ENCODE measurements around the gene PCSK9. TPM values are rescaled to one million over a fixed set of nuclear protein-coding genes. Genes with fewer than 3 reads are reported as not detected.
A peak's percentile ranks its signal among the peaks of the same experiment; 100 is the strongest.
"Not testable (repeated sequence)": the region's sequence is repeated elsewhere in the genome, so short reads cannot be mapped to it uniquely, and the experiment has no call there.

Gene PCSK9
- total RNA-seq, 4 donors from 2014 or later: 0.25 to 1.2 (median 0.69) TPM

- 44 to 45% methylated on average over 15 of the region's 15 CpGs for WGBS, 2 donors
- TF ChIP-seq CTCF (IDR thresholded peaks at IDR 0.05) (peak in 2 of 3 donors; percentile 13 to 64), POLR2A (IDR thresholded peaks at IDR 0.05) (no peak)
- intact Hi-C loops (cut with DNase I; ENCODE audit: low total_unique reads): no loop called here
- peak; percentile 47 to 95 for DNase-seq (ENCODE audit: low spot score in 2 of 2)
- no peak overlapping the region for H3K4me3 ChIP-seq (ENCODE audit: low read depth, poor library complexity, severe bottlenecking)
These were observed 17.3 kb upstream of the PCSK9 start for GRCh38 chr1:55021942-55022546.

GRCh38 chr1:55024163-55024562 is 15.2 kb upstream of the PCSK9 start:
- DNase-seq (ENCODE audit: low spot score in 2 of 2); intact Hi-C loops (cut with DNase I; ENCODE audit: low total_unique reads); H3K4me3 ChIP-seq (ENCODE audit: low read depth, poor library complexity, severe bottlenecking): not testable (repeated sequence)
- WGBS, 2 donors: 78 to 84% methylated on average over 10 of the region's 10 CpGs

- intact Hi-C loops (cut with DNase I; ENCODE audit: low total_unique reads); DNase-seq (ENCODE audit: low spot score in 2 of 2); H3K4me3 ChIP-seq (ENCODE audit: low read depth, poor library complexity, severe bottlenecking): not testable (repeated sequence)
- 70 to 76% methylated on average over 3 of the region's 3 CpGs for WGBS, 2 donors
These were observed 12.7 kb upstream of the PCSK9 start for GRCh38 chr1:55026682-55027081.

- H3K4me3 ChIP-seq (ENCODE audit: low read depth, poor library complexity, severe bottlenecking); DNase-seq (ENCODE audit: low spot score in 2 of 2); intact Hi-C loops (cut with DNase I; ENCODE audit: low total_unique reads): not testable (repeated sequence)
- 97 to 99% methylated on average over 5 of the region's 5 CpGs for WGBS, 2 donors
These were observed 8.2 kb upstream of the PCSK9 start for GRCh38 chr1:55031098-55031497.

- intact Hi-C loops (cut with DNase I; ENCODE audit: low total_unique reads): no loop called here
- DNase-seq (ENCODE audit: low spot score in 2 of 2): no peak
- TF ChIP-seq CTCF (IDR thresholded peaks at IDR 0.05) (no peak), POLR2A (IDR thresholded peaks at IDR 0.05) (no peak)
- no peak overlapping the region for H3K4me3 ChIP-seq (ENCODE audit: low read depth, poor library complexity, severe bottlenecking)
- WGBS, 2 donors: 81 to 82% methylated on average over 7 of the region's 7 CpGs
These were observed 6.1 kb upstream of the PCSK9 start for GRCh38 chr1:55033265-55033614.

- TF ChIP-seq POLR2A (IDR thresholded peaks at IDR 0.05): no peak
- TF ChIP-seq CTCF (IDR thresholded peaks at IDR 0.05): no peak
- H3K4me3 ChIP-seq (ENCODE audit: low read depth, poor library complexity, severe bottlenecking): no peak overlapping the region
- DNase-seq (ENCODE audit: low spot score in 2 of 2): no peak
- intact Hi-C loops (cut with DNase I; ENCODE audit: low total_unique reads): no loop called here
- WGBS, 2 donors: 65 to 74% methylated on average over 6 of the region's 6 CpGs
These were observed 4.7 kb upstream of the PCSK9 start for GRCh38 chr1:55034476-55035133.

GRCh38 chr1:55035904-55036303 is 3.4 kb upstream of the PCSK9 start:
- H3K4me3 ChIP-seq (ENCODE audit: low read depth, poor library complexity, severe bottlenecking): no peak overlapping the region
- WGBS, 2 donors: 62 to 67% methylated on average over 4 of the region's 4 CpGs
- DNase-seq (ENCODE audit: low spot score in 2 of 2): no peak
- TF ChIP-seq POLR2A (IDR thresholded peaks at IDR 0.05): no peak
- no peak for TF ChIP-seq CTCF (IDR thresholded peaks at IDR 0.05)
- intact Hi-C loops (cut with DNase I; ENCODE audit: low total_unique reads): no loop called here
